Stimulated activated naive CD4-positive, alpha-beta T cell (primary cell): ENCODE results near the gene FCN1.

Experiments
- DNase-seq, 6 experiments: peaks; one replicate each; lab custom pipeline; 2025; lab: John Stamatoyannopoulos, UW

The FCN1 gene

GRCh38 chr9:134937164-134937555 lies 19.4 kb upstream of the FCN1 start:
- DNase-seq: no peak

GRCh38 chr9:134936346-134937163 lies 18.8 kb upstream of the FCN1 start:
- DNase-seq: no peak

DNA sequence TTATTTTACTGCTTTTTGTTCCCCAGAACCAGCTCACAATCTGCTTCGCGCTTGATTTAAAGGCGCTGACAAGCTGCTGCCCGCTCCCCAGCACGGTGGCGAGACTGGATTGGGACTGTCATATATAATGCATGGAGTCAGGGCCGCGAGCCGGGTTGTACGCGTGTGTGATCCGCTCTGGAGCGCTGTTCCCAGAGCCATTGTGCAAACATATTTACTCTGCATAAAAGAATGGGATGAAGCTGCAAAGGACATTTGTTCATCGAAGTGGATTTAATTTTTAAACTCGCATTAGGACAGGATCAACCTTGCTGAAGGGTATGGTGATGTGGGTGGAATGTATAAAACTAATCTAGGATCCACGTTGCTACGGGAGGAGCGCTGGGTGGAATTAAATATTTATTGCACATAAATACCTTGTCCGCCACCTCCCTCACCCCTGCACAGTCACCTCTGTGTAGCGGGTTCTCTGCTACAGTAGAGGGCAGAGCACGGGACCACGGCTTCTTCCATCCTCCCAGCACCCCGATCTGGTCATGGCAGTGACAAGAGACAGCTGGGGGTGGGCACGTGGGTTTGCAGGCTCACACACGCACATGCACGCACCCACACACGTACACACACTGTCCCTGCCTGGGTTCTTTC lies 18.1 kb upstream of the FCN1 start:
- no peak for DNase-seq

DNA sequence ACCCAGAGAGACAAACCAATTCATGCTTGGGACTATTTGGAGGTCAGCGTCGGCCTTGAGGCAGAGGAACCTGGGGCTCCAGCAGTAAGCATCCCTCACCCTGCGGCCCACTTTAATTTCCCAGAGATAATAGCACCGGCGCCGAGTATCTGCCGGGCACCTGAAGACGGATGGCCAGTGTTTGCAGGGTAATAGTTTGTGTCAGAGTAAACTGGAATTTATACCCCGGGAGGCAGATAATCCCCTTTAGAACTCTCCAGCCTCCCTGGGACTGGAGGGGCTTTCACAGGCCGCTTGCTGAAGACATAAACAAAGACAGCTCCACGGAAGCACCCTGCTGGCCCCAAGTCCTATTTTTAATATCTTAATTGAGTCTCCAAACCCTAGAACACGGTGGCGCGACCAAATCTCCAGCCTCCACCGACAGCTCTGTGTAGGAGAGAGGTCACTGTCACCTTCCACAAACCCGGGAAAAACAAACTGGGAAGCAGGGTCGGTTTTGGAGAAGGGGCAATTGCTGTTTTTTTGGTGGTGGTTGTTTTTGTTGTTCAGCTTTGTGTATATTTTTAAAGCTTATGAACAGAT lies 17.4 kb upstream of the FCN1 start:
- DNase-seq: no peak

DNA sequence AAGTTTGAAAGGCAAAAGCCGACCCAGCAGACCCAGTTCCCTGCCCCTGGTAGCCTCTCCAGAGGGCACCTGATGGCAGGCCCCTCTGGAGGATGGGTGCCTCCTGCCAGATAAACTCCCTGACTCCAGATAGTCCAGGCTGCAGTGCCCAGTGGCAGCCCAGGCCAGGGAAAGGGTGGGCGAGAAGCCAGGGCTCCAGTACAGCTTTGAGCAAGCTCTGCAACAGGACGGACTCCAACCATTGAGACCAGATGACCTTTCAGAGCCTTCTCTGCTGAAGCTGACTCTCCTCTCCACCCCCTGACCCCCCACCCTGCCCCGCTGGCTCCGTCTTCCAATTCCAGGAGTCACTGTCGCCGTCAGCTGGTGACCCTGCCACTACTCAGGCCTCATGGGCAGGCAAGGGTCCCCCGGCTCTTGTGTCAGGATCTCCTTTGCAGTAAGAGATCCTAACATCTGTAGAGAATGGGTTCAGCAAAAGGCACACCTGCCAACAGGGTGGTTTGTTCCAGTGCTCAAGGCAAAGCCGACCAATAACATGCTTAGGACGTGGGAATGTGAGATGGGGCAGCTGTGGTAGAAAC lies 15.5 kb upstream of the FCN1 start:
- DNase-seq: no peak

GRCh38 chr9:134932606-134933005 lies 14.9 kb upstream of the FCN1 start:
- DNase-seq: no peak

DNA sequence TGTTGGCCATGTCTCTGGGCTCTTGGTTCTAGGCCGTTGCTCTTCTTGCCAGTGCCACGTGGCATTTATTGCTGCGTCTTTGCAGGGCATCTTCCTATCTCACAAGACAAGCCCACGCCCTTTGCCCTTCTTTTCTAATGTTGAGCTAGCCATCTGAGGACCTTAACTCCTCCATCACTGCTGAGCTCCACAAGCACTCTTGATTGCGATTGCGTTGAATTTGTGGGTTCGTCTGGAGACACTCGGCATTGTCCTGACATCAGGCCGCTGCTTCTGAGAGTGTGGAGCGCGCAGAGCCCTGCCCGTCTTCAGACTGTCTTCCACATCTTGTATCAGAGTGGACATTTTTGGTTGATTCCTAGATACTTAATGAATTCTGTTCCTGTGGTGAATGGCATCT lies 14.5 kb upstream of the FCN1 start:
- no peak for DNase-seq

GRCh38 chr9:134930398-134930797 lies 12.7 kb upstream of the FCN1 start:
- DNase-seq: no peak

- DNase-seq: no peak
Measured at GRCh38 chr9:134929193-134930158, 11.8 kb upstream of the FCN1 start.

- no peak for DNase-seq
Measured at GRCh38 chr9:134928436-134929192, 10.9 kb upstream of the FCN1 start.

DNA sequence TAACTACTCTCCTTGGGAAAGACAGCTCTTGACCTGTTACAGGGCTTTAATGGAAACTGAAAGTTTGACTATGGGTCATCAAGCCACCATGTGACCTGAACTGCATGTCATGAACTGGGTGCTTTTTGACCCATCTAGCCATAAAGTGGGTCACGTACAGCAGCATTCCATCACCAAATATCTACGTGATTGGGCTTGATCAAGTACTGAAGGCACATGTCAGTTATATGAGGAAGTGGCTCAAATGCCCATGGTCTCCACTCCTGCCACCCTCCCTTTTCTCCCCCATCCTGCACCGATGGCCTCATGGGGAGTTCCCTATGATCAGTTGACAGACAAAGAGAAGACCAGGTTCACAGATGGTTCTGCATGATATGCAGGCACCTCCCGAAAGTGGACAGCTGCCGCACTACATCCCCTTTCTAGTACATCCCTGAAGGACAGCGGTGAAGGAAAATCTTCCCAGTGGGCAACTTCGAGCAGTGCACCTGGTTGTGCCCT lies 7.3 kb upstream of the FCN1 start:
- DNase-seq: no peak

- DNase-seq: no peak
Measured at GRCh38 chr9:134923466-134923865, 5.8 kb upstream of the FCN1 start.

GRCh38 chr9:134922932-134923240 lies 5.2 kb upstream of the FCN1 start:
- DNase-seq: no peak

- DNase-seq: no peak
Measured at GRCh38 chr9:134922066-134922931, 4.6 kb upstream of the FCN1 start.

DNA sequence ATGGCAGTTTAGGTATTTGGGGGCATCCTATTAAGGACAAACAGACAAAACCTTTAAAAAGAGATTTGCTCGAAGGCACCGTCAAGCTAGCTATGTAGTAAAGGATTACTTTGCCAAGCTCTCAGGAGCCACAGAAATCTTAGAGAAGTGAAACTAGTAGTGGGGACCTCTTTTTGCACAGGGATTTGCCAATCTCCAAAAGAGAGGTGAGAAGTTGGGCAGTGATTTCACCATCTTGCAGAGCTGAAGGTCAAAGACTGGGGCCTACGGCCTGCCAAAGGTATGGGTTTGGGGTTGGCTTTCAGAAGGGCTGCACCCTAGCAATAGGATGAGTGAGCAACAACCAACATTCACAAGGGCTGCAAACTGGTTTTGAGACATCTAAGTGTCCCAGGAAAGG lies 1.6 kb upstream of the FCN1 start:
- no peak for DNase-seq

DNA sequence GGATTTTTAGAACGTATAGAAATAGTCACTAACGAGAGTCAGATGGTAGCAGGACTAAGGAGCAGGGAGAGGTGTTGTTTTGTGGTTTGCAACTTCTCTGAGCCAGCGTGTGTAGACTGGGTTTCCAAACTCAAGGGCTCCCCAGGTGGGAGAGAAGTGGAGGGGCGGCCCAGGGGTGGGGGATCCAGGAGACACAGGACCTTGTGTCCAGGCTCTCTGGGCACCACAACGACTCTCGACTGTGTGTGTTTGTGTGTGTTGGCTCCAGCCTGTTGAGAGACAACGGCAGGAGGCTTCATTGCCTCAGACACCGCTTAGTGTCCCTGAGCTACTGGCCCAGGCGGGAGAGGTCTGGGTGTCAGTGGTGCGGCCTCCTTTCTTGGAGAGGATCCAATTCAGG lies 934 bp upstream of the FCN1 start:
- DNase-seq: no peak

DNA sequence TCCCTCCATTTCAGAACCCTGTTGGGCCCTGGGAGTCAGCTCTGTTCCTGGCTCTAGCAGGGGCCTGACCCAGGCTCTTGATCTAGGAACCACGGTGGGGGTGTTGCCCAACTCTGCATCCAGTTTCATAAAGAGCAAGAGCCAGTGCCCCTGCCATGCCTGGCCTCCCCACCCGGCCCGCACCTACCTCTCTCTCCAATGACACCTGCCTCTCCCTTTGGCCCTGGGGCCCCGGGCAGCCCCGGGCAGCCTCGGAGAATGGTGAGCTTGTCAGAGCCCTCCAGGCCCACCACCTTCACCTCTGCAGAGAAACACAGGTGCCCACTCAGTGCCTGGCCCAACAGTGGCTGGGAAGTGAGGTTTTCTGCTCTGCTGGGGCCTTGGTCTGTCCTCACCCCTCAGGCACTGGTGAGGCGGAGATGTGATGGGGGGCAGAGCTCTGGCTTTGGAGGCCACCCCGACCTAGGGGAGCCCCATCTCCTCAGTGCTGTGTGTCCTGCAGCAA lies 1.5 kb downstream of the FCN1 start:
- no peak for DNase-seq

DNA sequence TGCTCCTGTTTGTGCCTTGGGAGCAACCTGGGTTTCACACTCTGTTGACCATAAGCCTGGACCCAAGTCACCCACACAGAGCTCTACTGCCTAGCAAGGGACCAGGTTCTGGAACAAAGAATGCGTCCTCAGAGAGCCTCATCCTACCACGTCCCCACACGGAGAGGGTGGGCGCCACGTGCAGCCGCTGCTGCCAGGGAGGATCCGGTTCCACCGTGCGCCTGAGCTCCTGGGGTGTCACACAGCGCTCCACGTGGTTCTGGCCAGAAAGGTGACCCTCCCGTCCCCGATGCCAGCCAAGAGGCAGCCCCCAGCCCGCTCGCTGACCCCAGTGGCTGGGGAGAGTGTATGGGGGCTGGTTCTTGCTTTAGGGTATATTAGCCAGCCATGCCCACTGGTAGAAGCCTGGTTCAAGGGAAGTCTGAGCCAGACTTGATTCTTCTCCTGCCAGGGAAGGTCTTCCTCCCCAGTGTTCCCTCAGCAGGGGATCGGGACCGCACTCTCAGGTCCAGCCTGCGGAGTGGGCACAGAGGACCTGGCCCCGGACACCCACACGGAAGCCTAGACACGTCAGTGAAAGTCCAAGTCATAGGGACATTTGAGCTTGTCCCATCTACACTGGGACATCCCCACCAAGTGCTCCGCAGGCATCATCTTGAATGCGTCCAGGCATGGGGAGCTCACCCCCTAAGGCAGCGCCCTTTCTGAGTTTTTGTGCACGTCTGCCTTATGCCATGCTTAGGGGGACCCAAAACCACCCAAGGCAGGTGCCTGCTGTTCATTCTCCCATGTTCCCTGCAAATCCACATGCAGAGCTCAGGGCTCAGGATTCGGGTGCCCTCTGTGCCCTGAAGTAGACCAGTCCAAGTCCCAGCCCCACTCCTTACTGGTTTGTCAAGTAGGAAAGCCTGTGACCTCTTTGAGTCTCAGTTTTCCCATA lies 2.4 kb downstream of the FCN1 start:
- no peak for DNase-seq

GRCh38 chr9:134914501-134914834 lies 3.2 kb downstream of the FCN1 start:
- no peak for DNase-seq
